ENCODE results near the gene SLC6A4.

SLC6A4 gene

DNA sequence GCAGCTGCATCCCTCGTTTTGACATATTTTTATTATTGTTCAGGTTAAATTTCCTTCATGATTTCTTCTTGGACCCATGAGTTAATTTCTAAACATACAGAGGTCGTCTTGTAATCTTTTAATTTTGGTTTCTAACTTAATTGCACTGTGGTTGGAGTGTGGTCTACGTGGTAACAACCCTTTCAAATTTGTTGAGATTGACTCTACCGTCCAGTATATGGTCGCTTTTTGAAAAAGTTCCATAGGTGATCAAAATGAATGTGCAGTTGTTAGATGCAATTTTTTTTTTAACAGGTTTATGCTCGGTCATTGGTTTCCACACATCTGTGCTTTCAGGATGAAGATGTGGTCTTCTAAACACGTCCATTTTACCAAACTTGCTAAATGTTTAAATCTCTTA is 11.0 kb upstream of the SLC6A4 start:
- H3K9me2 ChIP-seq (replicated peaks; ENCODE audit: low read depth, low read length) = no peaks in the 10 kb centered on the region
- no peak for TF ChIP-seq EZH2phosphoT487 (IDR thresholded peaks at IDR 0.05; ENCODE audit: borderline replicate concordance)
- TF ChIP-seq, protein P1, sequence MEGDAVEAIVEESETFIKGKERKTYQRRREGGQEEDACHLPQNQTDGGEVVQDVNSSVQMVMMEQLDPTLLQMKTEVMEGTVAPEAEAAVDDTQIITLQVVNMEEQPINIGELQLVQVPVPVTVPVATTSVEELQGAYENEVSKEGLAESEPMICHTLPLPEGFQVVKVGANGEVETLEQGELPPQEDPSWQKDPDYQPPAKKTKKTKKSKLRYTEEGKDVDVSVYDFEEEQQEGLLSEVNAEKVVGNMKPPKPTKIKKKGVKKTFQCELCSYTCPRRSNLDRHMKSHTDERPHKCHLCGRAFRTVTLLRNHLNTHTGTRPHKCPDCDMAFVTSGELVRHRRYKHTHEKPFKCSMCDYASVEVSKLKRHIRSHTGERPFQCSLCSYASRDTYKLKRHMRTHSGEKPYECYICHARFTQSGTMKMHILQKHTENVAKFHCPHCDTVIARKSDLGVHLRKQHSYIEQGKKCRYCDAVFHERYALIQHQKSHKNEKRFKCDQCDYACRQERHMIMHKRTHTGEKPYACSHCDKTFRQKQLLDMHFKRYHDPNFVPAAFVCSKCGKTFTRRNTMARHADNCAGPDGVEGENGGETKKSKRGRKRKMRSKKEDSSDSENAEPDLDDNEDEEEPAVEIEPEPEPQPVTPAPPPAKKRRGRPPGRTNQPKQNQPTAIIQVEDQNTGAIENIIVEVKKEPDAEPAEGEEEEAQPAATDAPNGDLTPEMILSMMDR (conservative IDR thresholded peaks at IDR 0.05; ENCODE audit: low read length) = no peak
- no peak overlapping the region for H3K4me2 ChIP-seq (ENCODE audit: low read depth, low read length, poor library complexity, severe bottlenecking)
- no peaks in the 10 kb centered on the region for H3F3A ChIP-seq (ENCODE audit: low read depth)
- H3K9ac ChIP-seq (ENCODE audit: low read depth, low read length, poor library complexity, severe bottlenecking) = no peak overlapping the region
- H3K9me3 ChIP-seq (ENCODE audit: insufficient read depth, low read depth, low read length) = no peaks in the 10 kb centered on the region
- no peak overlapping the region for H3K4me3 ChIP-seq (ENCODE audit: low read length, poor library complexity, severe bottlenecking)
- no peaks in the 10 kb centered on the region for H3K27me3 ChIP-seq (ENCODE audit: insufficient read depth, low read length, poor library complexity, severe bottlenecking)
- no peak overlapping the region for H2AFZ ChIP-seq (ENCODE audit: low read length)
- H3K36me3 ChIP-seq (ENCODE audit: insufficient read depth, low read length) = peaks cover 37% of the 10 kb centered on the region; the same call in 1 of the 2 replicates
- H4K20me1 ChIP-seq (ENCODE audit: insufficient read depth, low read length, poor library complexity, severe bottlenecking) = no peaks in the 10 kb centered on the region
- H3K79me2 ChIP-seq (ENCODE audit: insufficient read depth, low read length) = no peaks in the 10 kb centered on the region
- no peaks in the 10 kb centered on the region for H3K4me1 ChIP-seq (ENCODE audit: insufficient read depth, low read length, poor library complexity, severe bottlenecking)

GRCh38 chr17:30244853-30245385 is 9.4 kb upstream of the SLC6A4 start:
- TF ChIP-seq EZH2phosphoT487 (IDR thresholded peaks at IDR 0.05; ENCODE audit: borderline replicate concordance) = no peak
- TF ChIP-seq, protein P1 (conservative IDR thresholded peaks at IDR 0.05; ENCODE audit: low read length) = no peak
- Histone ChIP-seq H3K79me2 (ENCODE audit: insufficient read depth, low read length) (no peaks in the 10 kb centered on the region), H3K9ac (ENCODE audit: low read depth, low read length, poor library complexity, severe bottlenecking) (no peak overlapping the region), H4K20me1 (ENCODE audit: insufficient read depth, low read length, poor library complexity, severe bottlenecking) (no peaks in the 10 kb centered on the region), H3K9me2 (replicated peaks; ENCODE audit: low read depth, low read length) (no peaks in the 10 kb centered on the region), H3K4me3 (ENCODE audit: low read length, poor library complexity, severe bottlenecking) (no peak overlapping the region), H3K4me2 (ENCODE audit: low read depth, low read length, poor library complexity, severe bottlenecking) (no peak overlapping the region), H3K4me1 (ENCODE audit: insufficient read depth, low read length, poor library complexity, severe bottlenecking) (no peaks in the 10 kb centered on the region), H3K9me3 (ENCODE audit: insufficient read depth, low read depth, low read length) (no peaks in the 10 kb centered on the region), H2AFZ (ENCODE audit: low read length) (no peak overlapping the region), H3F3A (ENCODE audit: low read depth) (no peaks in the 10 kb centered on the region), H3K36me3 (ENCODE audit: insufficient read depth, low read length) (peaks cover 32% of the 10 kb centered on the region; the same call in 1 of the 2 replicates), H3K27me3 (ENCODE audit: insufficient read depth, low read length, poor library complexity, severe bottlenecking) (no peaks in the 10 kb centered on the region)

- H3F3A ChIP-seq (ENCODE audit: low read depth) = no peaks in the 10 kb centered on the region
- no peak overlapping the region for H2AFZ ChIP-seq (ENCODE audit: low read length)
- TF ChIP-seq, protein P1 (conservative IDR thresholded peaks at IDR 0.05; ENCODE audit: low read length) = no peak
- no peak for TF ChIP-seq EZH2phosphoT487 (IDR thresholded peaks at IDR 0.05; ENCODE audit: borderline replicate concordance)
- no peaks in the 10 kb centered on the region for H4K20me1 ChIP-seq (ENCODE audit: insufficient read depth, low read length, poor library complexity, severe bottlenecking)
- H3K9me3 ChIP-seq (ENCODE audit: insufficient read depth, low read depth, low read length) = no peaks in the 10 kb centered on the region
- H3K9me2 ChIP-seq (replicated peaks; ENCODE audit: low read depth, low read length) = no peaks in the 10 kb centered on the region
- H3K9ac ChIP-seq (ENCODE audit: low read depth, low read length, poor library complexity, severe bottlenecking) = no peak overlapping the region
- H3K4me2 ChIP-seq (ENCODE audit: low read depth, low read length, poor library complexity, severe bottlenecking) = no peak overlapping the region
- no peaks in the 10 kb centered on the region for H3K4me1 ChIP-seq (ENCODE audit: insufficient read depth, low read length, poor library complexity, severe bottlenecking)
- no peaks in the 10 kb centered on the region for H3K27me3 ChIP-seq (ENCODE audit: insufficient read depth, low read length, poor library complexity, severe bottlenecking)
- peaks cover 19% of the 10 kb centered on the region; the same call in 1 of the 2 replicates for H3K36me3 ChIP-seq (ENCODE audit: insufficient read depth, low read length)
- H3K4me3 ChIP-seq (ENCODE audit: low read length, poor library complexity, severe bottlenecking) = no peak overlapping the region
- no peaks in the 10 kb centered on the region for H3K79me2 ChIP-seq (ENCODE audit: insufficient read depth, low read length)
Observed at GRCh38 chr17:30243568-30243967, 8.1 kb upstream of the SLC6A4 start.
